ENCODE measurements around the gene NSUN2.

Gene NSUN2

DNA sequence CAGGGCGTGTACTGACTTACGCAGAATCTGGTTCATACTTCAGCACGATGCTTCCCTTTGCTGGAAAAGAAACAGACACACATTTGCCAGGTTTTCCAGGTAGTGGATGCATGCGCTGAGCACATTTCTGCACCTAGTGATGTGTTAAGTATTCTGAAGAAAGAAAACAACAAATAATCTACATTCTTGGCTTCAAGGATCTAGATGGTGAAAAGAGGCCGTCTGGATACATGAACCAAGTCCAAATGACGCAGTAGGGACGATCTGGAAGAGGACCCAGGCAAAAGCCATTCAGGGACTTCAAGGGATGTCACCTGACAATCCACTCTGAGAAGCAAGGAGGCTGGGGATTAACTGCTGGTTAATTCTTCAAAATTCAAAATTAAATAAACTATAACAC, 30.4 kb downstream of the NSUN2 start:
- no peak for DNase-seq

- DNase-seq, result no peak
Observed at GRCh38 chr5:6601816-6602215, 31.0 kb downstream of the NSUN2 start.

- no peak for DNase-seq
Observed at GRCh38 chr5:6601271-6601670, 31.6 kb downstream of the NSUN2 start.

DNA sequence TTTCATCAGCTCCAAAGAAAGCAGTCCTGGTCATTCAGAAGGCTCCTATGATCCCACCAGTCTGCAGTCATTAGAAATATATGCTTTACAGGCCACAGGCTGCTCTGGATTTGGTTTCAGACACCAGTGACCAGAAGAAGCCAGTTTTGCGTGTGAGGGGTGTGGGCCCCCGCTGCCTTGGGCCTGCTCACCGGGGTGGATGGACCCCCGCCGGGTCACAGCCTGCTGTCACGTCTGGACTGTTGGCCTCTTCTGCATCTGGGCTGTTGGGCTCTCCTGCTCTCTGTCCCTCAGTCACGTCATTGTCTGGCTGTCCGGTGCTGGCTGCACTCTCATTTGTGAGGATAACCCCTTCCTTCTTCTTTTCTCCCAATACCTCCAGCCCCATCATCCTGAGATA, 33.1 kb downstream of the NSUN2 start:
- no peak for DNase-seq

- DNase-seq, result no peak
Observed at GRCh38 chr5:6598351-6598900, 34.4 kb downstream of the NSUN2 start.

DNA sequence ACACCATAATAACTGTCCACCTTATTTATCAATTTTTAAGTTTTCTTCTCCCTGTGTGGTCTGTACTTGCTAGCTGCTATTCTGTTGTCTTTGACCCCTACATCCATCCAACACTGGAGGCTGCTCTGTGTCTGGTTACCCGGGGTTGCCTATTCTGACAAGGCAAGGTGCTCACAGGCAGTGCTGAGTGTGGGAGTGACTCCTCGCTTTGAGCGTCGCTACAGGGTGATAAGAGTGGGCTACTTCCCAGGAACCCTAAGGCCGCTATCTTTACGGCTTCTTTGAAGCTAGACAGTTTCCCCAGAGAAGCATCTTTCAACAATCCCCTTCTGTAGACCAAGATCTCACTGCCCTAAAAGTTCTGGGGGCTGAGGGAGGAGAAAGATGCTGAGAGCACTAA, 35.3 kb downstream of the NSUN2 start:
- DNase-seq, result no peak

DNA sequence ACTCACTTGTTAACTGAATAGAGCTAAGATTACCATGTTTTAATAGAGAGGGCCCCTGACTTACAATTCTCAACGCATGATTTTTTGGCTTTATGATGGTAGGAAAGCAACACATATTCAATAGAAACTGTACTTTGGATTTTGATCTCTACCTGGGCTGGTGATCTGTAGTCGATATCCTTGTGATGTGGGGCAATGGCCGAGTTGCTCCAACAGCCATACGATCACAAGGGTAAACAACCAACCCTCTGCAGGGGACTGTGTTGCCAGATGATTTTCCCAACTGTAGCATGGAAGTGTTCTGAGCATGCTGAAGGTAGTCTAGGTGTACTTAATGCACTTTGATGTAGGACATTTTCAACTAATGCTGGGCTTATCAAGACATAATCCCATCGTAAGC, 36.5 kb downstream of the NSUN2 start:
- DNase-seq, result no peak

GRCh38 chr5:6595405-6595804, 37.4 kb downstream of the NSUN2 start:
- no peak for DNase-seq

DNA sequence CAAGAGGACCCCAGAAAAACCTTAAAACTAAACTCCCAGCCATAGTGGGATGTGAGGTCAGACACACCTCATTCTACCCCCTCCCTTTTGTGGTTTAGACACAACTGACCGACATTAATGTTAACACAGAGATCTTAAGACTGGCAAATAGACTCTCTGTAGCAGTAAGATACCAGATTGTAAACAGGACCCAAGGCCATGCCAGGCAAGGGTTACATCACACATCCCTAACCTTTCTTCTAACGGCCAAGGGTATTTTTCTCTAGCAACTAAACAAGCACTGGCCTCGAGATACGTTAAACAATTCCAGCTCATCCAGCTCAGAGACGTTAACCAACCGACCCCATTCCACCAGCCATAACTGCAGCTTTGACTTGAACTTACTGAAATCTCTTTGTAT, 38.8 kb downstream of the NSUN2 start:
- DNase-seq, result no peak

DNA sequence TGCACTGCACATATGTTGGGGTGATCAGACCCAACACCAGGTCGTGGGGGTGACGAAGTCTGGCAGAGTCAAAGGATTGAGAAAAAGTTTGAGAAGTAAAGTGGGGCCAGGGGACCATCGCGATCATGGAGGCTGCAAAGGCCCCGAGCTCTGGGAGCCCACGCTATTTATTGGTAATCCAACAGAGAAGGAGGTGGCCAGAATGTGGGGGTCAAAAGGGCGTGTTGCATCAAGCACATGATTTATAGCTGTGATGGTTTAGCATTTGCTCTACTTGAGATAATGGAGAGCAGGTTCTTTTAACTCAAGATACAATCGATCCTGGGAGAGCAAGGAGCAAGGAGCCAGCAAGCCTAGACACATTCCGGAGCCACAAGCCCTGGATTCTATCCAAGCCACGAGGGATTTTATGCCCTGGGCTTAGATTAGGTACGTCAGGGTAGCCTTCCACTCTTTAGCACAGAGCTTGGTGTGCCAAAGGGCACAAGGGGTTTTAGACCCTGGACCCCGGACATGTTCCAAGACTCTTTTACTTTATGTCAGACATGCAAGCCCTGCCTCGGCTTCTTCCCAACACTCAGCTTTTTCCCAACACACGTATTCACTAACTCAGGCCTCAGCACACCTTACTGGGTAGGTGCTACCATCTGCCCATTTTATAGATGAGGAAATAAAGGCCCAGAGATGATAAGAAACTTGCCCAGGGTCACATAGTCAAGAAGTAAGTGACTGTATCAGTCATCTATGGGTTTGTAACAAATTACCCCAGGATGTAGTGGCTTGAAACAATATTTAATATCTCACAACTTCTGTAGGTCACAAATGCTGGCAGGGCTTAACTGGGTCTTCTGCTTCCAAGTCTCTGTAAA, 39.5 kb downstream of the NSUN2 start:
- DNase-seq, result no peak

- no peak for DNase-seq
Observed at GRCh38 chr5:6592601-6593000, 40.2 kb downstream of the NSUN2 start.

GRCh38 chr5:6591671-6592288, 41.1 kb downstream of the NSUN2 start:
- DNase-seq, result no peak

- no peak for DNase-seq
Observed at GRCh38 chr5:6590581-6590980, 42.3 kb downstream of the NSUN2 start.

GRCh38 chr5:6587171-6587570, 45.7 kb downstream of the NSUN2 start:
- no peak for DNase-seq

DNA sequence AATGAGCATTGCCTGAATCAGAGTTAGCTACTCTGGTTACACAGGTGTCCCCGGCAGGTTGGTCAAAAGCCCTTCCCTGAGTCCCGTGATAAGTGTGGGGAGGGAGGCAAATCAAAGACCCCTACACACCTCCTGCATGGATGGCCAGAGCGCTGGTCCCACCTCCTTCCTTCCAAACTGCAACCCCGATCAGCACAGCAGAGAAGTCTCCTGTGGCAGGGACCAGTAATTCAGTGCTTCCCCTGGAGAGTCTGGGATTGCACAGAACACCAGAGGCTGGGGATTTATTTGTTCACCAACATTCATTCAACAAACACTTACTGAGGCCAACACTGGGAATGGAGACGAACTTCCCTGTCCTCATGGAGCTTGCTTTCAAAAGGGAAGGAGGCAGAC, 46.2 kb downstream of the NSUN2 start:
- DNase-seq, result no peak

GRCh38 chr5:6585939-6586646, 46.8 kb downstream of the NSUN2 start:
- DNase-seq, result no peak

DNA sequence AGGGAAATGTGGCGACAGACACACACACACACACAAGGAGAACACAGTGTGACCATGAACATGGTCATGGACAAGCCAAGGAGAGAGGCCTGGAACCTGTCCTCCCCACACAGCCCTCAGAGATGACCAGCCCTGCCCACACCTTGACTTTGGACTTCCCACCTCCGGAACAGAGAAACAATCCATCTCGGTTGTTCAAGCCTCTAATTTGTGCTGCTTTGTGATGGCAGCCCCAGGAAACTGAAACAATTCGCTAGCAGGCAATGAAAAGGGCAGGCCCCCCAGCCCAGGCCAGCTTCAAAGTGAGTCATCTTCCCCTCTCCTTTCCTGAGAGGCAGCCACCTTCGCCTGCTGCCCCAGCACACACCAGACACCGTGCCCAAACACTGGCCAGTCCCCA, 47.7 kb downstream of the NSUN2 start:
- DNase-seq, result no peak

- no peak for DNase-seq
Observed at GRCh38 chr5:6584727-6585126, 48.1 kb downstream of the NSUN2 start.

DNA sequence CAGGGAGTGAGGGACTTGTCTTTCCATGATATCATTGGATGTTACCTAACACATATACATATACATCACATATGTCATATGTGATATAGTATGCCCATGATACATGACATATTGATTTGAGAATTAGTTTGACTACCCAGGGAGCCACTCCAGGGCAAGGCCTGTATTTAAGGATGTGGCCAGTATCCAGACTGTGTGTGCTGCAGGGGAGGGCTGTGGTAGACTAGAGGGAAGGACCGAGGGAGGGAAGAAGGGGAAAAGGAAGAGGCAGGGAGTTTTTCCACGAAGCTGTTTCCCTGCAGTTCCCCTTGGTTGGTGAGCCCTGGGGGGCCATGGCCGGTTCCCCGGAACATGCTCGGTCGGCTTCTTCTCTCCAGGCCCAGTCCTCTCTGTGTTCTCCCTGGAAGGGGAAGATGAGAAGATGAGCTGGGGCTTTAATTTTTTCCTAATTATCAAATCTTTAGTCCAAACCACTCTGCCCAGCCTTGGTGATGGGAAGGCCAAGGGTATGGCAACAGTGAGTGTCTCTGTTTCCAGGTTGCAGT, 48.7 kb downstream of the NSUN2 start:
- DNase-seq, result no peak

GRCh38 chr5:6583049-6583880, 49.6 kb downstream of the NSUN2 start:
- no peak for DNase-seq

GRCh38 chr5:6582507-6583048, 50.3 kb downstream of the NSUN2 start:
- no peak for DNase-seq
